Measurements from ENCODE around the gene CFAP53. TPM values are rescaled to one million over a fixed set of nuclear protein-coding genes. Genes with fewer than 3 reads are reported as not detected.
A peak's percentile ranks its signal among the peaks of the same experiment; 100 is the strongest.

The CFAP53 gene
- total RNA-seq, 2 donors from 2014 or later: 0.30 TPM; not detected in 1

DNA sequence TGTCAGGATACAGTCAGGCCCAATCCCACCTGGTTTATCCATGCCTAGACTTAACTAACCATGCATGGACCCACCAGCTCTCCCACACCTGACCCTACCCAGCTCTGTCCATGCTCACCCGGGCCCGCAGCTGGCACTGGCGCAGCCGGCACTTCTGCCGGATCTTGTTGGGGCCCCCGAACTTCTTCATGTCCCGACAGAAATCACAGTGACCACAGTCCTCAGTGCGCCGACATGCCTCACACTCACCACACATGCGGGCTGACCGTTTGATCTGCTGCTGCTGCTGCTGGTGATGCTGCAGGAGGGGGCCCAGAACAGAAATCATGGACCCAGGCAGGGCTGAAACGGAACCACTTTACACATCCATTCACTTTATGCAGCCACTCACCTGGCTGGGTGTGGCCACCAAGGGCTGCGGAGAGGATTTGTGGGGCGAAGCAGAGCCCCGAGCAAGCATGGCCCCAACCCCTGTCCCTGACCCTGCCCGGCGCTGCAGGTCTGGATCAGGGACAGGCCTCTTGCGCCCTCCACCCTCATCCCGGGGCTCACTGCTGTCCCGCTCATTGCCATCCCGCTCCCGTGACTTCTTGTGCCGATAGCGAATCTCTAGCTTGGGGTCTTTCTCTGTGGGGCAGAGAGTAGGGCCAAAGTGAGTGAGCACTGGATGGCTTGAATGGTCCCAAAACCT is 19.5 kb upstream of the CFAP53 start:
- TF ChIP-seq, protein P1, sequence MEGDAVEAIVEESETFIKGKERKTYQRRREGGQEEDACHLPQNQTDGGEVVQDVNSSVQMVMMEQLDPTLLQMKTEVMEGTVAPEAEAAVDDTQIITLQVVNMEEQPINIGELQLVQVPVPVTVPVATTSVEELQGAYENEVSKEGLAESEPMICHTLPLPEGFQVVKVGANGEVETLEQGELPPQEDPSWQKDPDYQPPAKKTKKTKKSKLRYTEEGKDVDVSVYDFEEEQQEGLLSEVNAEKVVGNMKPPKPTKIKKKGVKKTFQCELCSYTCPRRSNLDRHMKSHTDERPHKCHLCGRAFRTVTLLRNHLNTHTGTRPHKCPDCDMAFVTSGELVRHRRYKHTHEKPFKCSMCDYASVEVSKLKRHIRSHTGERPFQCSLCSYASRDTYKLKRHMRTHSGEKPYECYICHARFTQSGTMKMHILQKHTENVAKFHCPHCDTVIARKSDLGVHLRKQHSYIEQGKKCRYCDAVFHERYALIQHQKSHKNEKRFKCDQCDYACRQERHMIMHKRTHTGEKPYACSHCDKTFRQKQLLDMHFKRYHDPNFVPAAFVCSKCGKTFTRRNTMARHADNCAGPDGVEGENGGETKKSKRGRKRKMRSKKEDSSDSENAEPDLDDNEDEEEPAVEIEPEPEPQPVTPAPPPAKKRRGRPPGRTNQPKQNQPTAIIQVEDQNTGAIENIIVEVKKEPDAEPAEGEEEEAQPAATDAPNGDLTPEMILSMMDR (IDR thresholded peaks at IDR 0.05): no peak
- Histone ChIP-seq H3K27ac (no peak overlapping the region), H3K4me3 (no peak overlapping the region), H3K27me3 (no peaks in the 10 kb centered on the region), H3K4me1 (peaks cover 0 to 21% of the 10 kb centered on the region in 2 donors), H3K36me3 (peaks cover 30% of the 10 kb centered on the region), H3K9me3 (no peaks in the 10 kb centered on the region)
- DNase-seq (ENCODE audit: low spot score): no peak

- no peak for DNase-seq (ENCODE audit: low spot score)
- no peak overlapping the region for H3K27ac ChIP-seq
- H3K4me3 ChIP-seq: no peak overlapping the region
- H3K27me3 ChIP-seq: no peaks in the 10 kb centered on the region
- H3K4me1 ChIP-seq: peaks cover 0 to 28% of the 10 kb centered on the region in 2 donors
- TF ChIP-seq, protein P1 (IDR thresholded peaks at IDR 0.05): no peak
- H3K36me3 ChIP-seq: peaks cover 30% of the 10 kb centered on the region
- no peaks in the 10 kb centered on the region for H3K9me3 ChIP-seq
Observed at GRCh38 chr18:50285071-50285470, 18.8 kb upstream of the CFAP53 start.

- no peak overlapping the region for H3K27ac ChIP-seq
- TF ChIP-seq, protein P1 (IDR thresholded peaks at IDR 0.05): no peak
- DNase-seq (ENCODE audit: low spot score): no peak
Observed at GRCh38 chr18:50284255-50284885, 18.1 kb upstream of the CFAP53 start.

GRCh38 chr18:50283469-50284209 is 17.3 kb upstream of the CFAP53 start:
- peaks cover 42% of the 10 kb centered on the region for H3K36me3 ChIP-seq
- H3K27me3 ChIP-seq: no peaks in the 10 kb centered on the region
- no peak overlapping the region for H3K4me3 ChIP-seq
- no peaks in the 10 kb centered on the region for H3K9me3 ChIP-seq
- TF ChIP-seq, protein P1 (IDR thresholded peaks at IDR 0.05): no peak
- H3K27ac ChIP-seq: no peak overlapping the region
- peaks cover 0 to 42% of the 10 kb centered on the region in 2 donors for H3K4me1 ChIP-seq
- DNase-seq (ENCODE audit: low spot score): no peak

More at GRCh38 chr18:50284255-50284885, 18.1 kb upstream of the CFAP53 start:
- peaks cover 34% of the 10 kb centered on the region for H3K36me3 ChIP-seq
- H3K9me3 ChIP-seq: no peaks in the 10 kb centered on the region
- H3K4me3 ChIP-seq: no peak overlapping the region
- H3K27me3 ChIP-seq: no peaks in the 10 kb centered on the region
- peaks cover 0 to 35% of the 10 kb centered on the region in 2 donors for H3K4me1 ChIP-seq

- TF ChIP-seq, protein P1 (IDR thresholded peaks at IDR 0.05): no peak
- H3K4me3 ChIP-seq: peak overlapping the region in 1 of 2 donors; percentile 92
- peaks cover 0 to 42% of the 10 kb centered on the region in 2 donors for H3K4me1 ChIP-seq
- no peak overlapping the region for H3K27ac ChIP-seq
- H3K9me3 ChIP-seq: no peaks in the 10 kb centered on the region
- peaks cover 47% of the 10 kb centered on the region for H3K36me3 ChIP-seq
- H3K27me3 ChIP-seq: no peaks in the 10 kb centered on the region
- no peak for DNase-seq (ENCODE audit: low spot score)
Observed at GRCh38 chr18:50282521-50283335, 16.4 kb upstream of the CFAP53 start.

Measured in right atrium auricular region (tissue), 2 donors.